GM08714 (cell line): ENCODE measurements around the gene ATAD3C.
"Not testable (repeated sequence)": the region's sequence is repeated elsewhere in the genome, so short reads cannot be mapped to it uniquely, and the experiment has no call there.

Experiments
- H3K4me3 ChIP-seq: fragments of 200-500 bp; sonication (Bioruptor generic); 2 replicates; pipeline ENCODE4 v1.5.1; 2014; ENCODE audit warnings: mild to moderate bottlenecking, low read length, inconsistent platforms
- ZNF274 ChIP-seq: IDR thresholded peaks from 2 replicates; pipeline ENCODE4 v1.6.1; 2012; ENCODE audit warnings: mild to moderate bottlenecking, low read depth, low read length

The ATAD3C gene

DNA sequence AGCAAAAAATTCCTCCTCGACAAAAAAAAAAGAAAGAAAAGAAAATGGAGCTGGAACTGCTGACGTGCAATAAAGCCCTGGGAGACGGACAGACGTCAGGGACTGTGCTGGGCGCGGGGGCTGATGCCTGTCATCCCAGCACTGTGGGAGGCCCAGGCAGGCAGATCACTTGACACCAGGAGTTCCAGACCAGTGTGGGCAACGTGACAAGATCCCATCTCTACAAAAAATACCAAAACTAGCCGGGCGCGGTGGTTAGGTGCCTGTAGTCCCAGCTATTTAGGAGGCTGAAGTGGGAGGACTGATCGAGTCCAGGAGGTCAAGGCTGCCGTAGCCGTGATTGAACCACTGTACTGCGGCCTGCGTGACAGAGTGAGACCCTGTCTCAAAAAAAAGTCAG, 24.8 kb upstream of the ATAD3C start:
- TF ChIP-seq ZNF274: no peak
- no peak overlapping the region for H3K4me3 ChIP-seq

DNA sequence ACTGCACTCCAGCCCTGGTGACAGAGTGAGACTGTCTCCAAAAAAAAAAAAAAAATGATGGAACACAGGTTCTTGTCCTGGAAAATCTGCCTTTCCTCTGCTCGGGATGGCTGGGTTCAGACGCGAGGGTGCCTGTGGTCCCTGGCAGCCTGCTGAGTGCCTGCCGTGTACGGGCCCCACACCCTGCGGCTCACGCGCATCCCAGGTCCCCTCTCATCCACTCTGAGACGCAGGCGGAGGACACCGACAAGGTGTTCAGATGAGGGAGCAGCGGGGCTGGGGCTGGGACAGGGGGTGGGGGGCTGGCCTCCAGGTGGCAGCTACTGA, 24.1 kb upstream of the ATAD3C start:
- H3K4me3 ChIP-seq: no peak overlapping the region
- no peak for TF ChIP-seq ZNF274

DNA sequence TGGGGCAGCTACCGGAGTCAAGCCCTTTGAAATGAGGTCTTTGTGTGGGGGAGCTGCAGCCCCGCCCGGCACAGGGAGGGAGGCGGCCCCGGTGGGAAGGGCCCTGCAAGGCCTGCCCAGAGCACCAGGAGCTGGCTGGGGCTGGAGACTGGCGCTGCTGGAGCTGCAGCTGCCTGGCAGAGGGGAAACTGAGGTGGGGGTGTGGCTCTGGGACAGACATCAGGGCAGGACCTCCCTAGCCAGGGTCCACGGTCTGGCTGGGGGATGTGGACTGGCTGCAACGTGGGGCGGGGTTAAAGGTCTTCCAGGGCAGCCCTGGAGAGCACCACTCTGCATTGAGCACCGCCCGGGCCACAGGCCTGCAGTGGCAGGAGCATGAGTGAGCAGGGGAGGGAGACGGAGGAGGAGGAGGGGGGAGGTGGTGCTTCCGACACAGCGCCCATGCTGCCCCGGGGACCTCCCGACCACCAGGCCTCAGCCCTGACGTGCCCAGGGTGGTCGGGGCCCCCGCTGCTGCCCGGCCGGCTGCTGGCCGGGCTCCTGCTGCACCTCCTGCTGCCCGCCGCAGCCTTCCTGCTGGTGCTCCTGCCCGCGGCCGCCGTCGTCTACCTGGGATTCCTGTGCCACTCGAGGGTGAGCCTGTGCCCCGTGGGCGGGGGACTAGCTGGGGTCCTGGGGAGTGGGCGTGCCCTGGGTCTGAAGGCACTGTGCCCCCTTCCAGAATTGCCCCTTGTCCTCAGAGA, 23.6 kb upstream of the ATAD3C start:
- TF ChIP-seq ZNF274: no peak
- H3K4me3 ChIP-seq: no peak overlapping the region

DNA sequence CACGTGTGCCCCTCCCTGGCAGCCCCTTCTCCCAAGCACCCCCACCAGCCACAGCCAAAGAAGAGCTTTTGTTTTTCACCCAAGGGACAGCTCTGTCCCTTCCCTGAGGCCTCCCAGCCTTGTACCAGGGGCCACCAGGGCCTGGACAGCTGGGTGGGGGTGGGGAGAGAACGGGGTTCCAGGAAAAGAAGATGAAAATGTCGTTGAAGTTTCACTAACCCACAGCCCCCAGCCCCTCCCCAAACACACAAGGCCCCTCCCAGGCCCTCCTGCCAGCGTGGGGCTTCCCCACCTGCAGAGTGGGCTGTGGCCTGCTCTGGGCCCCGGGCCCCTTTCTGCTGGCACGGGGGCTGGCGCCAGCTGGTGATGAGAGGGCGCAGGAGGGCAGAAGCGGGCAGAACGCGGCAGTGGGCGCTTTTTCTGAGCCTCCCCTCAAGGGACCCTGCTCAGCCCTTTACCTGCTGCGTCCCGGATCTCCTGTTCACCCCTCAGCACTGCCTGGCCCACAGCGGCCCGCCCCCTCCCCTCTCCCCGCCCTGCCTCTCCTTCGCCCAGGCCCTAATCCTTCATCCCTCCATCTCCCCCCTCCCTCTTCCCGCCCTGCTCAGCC, 22.9 kb upstream of the ATAD3C start:
- H3K4me3 ChIP-seq: no peak overlapping the region
- TF ChIP-seq ZNF274: no peak

DNA sequence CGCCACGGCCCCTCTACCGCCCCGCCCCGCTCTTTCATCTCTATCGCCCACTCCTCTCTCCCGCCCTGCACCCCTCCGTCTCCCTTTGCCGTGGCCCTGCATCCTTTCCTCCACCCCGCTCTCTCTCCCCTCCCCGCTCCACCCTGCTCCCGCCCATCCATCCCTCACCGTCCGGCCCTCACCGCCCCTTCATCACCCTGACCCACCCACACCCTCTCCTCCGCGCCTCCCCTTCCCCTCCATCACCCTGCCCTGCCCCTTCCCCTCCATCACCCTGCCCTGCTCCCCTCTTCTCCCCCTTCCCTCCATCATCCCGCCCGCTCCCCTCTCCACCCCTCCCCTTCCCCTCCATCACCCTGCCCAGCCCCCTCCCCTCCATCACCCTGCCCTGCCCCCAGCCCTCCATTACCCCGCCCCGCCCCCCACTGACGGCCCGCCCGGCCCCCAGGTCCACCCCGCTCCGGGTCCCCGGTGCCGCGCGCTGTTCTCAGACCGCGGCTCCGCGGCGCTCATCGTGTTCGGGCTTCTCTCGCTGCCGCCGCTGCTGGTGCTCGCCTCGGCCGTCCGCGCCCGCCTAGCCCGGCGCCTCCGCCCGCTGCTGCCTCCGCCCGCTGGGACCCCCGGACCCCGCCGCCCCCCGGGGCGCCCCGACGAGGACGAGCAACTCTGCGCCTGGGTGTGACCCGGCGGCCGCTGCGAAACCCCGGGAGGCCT, 22.2 kb upstream of the ATAD3C start:
- H3K4me3 ChIP-seq: no peak overlapping the region
- TF ChIP-seq ZNF274: no peak

DNA sequence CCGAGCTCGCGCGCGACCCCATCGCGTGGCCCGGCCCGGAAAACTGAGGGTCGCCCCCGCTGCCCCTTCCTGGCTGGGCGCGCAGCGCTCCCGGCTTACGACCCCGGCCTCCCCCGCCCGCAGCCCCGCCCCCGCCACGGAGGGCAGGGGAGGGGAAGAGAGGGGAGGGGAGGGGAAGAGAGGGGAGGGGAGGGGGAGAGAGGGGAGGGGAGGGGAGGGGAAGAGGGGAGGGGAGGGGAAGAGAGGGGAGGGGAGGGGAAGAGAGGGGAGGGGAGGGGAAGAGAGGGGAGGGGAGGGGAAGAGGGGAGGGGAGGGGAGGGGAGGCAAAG, 21.7 kb upstream of the ATAD3C start:
- no peak for TF ChIP-seq ZNF274
- no peak overlapping the region for H3K4me3 ChIP-seq

DNA sequence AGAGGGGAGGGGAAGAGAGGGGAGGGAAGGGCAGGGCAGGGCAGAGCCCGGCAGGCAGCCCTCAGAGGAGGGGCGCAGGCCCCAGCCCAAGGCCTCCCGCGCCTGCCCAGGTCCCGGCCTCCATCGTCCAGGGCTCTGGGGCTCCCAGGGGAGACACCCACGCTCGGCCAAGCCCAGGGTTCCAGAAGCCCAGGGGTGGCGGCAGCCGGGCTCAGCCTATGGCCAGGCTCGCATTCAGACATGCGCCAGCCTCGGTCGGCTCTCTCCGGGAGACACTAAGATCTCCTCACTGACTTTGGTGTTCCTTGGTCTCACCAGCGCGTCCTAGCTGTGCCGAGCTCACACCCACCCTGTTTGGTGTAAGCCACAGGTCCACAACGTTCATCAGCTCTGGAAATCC, 21.3 kb upstream of the ATAD3C start:
- TF ChIP-seq ZNF274: no peak

DNA sequence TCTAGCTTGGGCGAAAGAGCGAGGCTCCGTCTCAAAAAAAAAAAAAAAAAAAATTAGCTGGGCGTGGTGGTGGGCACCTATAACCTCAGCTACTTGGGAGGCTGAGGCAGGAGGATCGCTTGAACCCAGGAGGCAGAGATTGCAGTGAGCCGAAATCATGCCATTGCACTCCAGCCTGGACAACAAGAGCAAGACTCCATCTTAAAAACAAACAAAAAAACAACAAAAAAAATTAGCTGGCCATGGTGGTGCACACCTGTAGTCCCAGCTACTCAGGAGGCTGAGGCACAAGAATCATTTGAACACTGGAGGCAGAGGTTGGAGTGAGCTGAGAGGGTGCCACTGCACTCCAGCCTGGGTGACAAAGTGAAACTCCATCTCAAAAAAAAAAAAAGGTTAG, 20.5 kb upstream of the ATAD3C start:
- not testable (repeated sequence) for H3K4me3 ChIP-seq

More for the DNA sequence above, 21.3 kb upstream of the ATAD3C start:
- H3K4me3 ChIP-seq: no peak overlapping the region

DNA sequence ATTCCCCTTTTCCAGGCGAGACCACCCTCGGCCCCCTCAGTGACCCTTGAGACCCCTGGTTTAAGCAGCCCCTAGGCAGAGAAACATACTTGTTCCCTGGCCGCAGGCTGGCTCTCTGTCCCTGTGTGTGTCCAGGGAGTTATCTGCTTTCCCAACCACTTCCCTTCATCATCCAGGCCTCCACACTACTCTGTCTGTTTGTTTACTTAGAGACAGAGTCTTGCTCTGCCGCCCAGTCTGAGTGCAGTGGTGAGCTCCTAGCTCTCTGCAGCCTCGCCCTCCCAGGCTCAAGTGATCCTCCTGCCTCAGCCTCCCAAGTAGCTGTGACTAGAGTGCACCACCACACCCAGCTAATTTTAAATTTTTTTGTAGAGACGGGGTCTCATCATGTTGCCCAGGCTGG, 19.8 kb upstream of the ATAD3C start:
- H3K4me3 ChIP-seq: no peak overlapping the region
- no peak for TF ChIP-seq ZNF274

DNA sequence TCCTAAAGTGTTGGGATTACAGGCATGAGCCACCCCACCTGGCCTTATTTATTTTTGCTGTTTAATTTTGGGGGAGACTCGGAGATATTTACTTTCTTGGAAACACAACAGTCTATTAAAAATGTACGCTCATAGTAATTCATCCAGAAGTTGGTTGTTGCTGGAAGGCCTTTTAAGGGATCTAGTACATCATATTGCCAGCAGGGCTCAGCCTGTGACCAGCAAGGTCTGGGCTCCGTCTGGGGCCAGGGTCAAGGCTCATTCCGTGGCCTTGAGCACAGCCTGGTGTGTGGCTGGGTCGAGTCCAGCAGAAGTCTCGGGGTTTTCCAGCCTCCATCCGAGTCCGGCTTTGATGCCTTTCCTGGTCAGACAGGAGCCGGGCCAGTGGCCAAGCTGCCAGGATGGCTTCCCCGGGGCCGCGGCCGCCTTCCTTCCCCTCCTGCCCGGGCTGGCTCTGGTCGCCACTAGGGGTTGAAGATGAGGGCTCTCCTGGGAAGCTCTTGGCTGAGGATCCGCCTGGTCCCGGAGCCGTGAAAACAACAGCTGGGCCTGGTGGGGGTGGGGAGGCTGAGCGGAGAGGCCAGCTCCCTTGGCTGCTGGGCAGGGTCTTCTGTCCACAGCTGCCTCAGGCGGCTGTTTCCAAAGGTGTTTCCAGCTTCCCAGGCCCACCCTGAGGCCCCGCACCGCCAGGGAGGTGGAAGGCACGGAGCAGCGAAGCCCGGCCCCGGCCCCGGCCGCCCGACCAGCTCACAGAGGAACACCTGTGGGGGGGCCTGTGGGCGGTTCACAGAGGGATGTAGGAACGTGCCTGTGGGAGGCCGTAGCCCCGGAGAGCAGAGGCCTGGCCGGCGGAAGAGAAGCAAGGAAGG, 19.1 kb upstream of the ATAD3C start:
- no peak for TF ChIP-seq ZNF274
- H3K4me3 ChIP-seq: no peak overlapping the region

DNA sequence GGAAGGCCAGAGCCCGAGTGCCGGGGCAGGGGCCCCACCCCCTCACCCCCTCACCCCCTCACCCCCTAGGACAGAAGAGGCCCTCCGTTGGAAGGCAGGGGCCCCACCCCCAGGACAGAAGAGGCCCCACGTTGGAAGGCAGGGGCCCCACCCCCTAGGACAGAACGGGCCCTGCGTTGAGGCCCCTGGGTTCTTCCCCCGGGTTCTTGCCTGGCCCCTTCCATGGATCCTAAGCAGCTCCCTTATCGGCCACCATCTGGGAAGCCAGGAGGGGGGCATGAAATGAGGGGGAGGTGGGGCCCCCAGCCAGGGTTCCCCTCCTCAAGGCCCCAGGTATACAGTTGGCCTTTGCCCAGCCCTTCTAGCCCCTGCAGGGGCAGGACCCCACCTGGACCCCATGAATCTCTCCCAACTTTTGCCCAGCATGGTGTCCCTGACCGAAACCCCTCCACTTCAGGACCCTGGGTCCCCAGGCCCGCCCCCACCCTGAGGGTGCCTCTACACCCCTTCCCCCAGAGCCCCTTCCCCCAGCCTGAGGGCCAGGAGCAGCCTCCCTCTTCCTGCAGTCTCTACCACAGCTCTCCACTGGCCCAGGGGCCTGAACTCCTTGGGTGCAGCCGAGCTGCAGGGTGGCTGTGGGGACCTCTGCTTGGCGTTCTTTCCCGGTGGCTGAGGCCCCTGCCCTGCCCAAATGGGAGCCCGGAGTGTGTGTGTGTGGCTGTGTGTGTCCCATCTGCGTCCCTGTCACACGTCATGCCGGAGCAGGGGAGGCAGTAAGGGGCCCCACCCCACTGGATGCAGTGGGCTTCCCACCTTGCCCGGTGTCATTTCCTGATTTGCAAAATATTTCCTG, 18.3 kb upstream of the ATAD3C start:
- no peak for TF ChIP-seq ZNF274
- H3K4me3 ChIP-seq: no peak overlapping the region

DNA sequence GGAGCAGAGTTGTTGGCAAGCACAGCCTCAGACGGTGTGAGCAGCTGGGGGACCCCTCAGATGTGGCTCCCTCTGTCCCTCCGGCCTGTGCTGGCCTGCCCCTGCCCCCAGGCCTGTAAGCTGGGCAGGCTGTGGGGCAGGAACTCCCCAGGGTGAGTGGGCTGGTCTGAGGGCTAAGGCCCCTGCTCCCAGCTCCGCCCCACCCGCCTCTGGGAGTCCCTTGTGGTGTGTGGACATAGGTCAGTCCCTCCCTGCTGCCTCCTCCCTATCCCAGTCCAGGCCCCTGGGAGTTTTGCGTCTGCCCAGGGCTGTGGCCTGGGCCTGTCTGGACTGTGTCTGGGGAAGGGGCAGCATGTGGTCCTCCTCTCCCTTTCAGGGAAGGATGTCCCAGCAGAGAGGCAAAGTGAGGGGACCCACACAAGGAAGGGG, 17.6 kb upstream of the ATAD3C start:
- no peak overlapping the region for H3K4me3 ChIP-seq
- no peak for TF ChIP-seq ZNF274

DNA sequence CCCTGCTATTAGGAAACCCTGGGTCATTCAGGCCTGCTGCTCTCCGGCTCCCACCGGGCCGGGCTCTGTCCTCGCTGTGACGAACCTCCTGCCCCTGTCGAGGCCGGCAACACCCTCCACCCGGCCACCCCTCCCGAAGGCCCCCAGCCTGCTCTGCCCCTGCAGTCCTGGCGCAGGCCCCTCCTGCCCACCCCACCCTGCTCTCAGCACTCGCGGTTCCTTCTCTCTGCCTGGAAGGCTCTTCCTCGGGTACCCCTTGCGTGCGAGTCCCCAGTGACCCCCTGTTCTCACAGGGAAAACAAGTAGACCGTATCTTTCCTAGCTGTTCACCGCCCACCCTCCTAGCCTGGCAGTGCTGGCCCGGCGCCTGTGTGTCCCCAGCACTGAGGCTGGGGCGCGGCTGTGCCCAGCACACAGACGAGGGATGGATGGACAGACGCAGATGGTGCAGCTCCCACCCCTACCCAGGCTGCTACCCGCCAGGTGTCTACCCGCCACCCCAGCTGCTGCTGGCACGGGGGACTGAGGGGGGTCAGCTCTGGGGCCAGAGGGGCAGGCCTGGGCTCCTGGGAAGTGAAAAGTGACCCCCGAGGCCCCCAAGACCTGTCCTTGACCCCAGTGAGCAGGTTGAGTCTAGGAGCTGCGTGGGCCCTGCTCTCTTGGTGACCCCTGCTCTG, 17.1 kb upstream of the ATAD3C start:
- no peak for TF ChIP-seq ZNF274
- H3K4me3 ChIP-seq: no peak overlapping the region
